H9 (cell line): ENCODE measurements around the gene TMPRSS6. TPM values are rescaled to one million over a fixed set of nuclear protein-coding genes. Genes with fewer than 3 reads are reported as not detected.

Experiments used
- DNase-seq: peaks from one replicate; pipeline ENCODE4 v3.0.0-alpha.2; 2017
- H2AFZ ChIP-seq: one replicate; pipeline ENCODE4 v1.6.1; 2013; ENCODE audit warnings: mild to moderate bottlenecking, low read length, control low read depth, moderate library complexity
- H2AK5ac ChIP-seq: 2 replicates; pipeline ENCODE4 v1.6.1; 2013; ENCODE audit warnings: low read length, control low read depth, mixed read lengths; ENCODE audit not compliant: insufficient read length
- H2BK120ac ChIP-seq: one replicate; pipeline ENCODE4 v1.6.1; 2013; ENCODE audit warnings: low read depth, mild to moderate bottlenecking, low read length, control low read depth, inconsistent platforms; ENCODE audit not compliant: poor library complexity, severe bottlenecking
- H2BK12ac ChIP-seq: 2 replicates; pipeline ENCODE4 v1.6.1; 2013; ENCODE audit warnings: low read length, control low read depth, mixed read lengths, low read depth; ENCODE audit not compliant: insufficient read length
- H2BK15ac ChIP-seq: 2 replicates; pipeline ENCODE4 v1.6.1; 2013; ENCODE audit warnings: low read depth, low read length, control low read depth
- H2BK20ac ChIP-seq: one replicate; pipeline ENCODE4 v1.6.1; 2013; ENCODE audit warnings: low read depth, mild to moderate bottlenecking, low read length, control low read depth, inconsistent platforms; ENCODE audit not compliant: poor library complexity, severe bottlenecking
- H2BK5ac ChIP-seq: 2 replicates; pipeline ENCODE4 v1.6.1; 2013; ENCODE audit warnings: low read length, control low read depth, mixed read lengths; ENCODE audit not compliant: insufficient read length
- H3K14ac ChIP-seq: 2 replicates; pipeline ENCODE4 v1.6.1; 2013; ENCODE audit warnings: low read length, control low read depth; ENCODE audit not compliant: insufficient read depth
- H3K18ac ChIP-seq: 2 replicates; pipeline ENCODE4 v1.6.1; 2013; ENCODE audit warnings: low read depth, mild to moderate bottlenecking, mixed read lengths, low read length, control low read depth; ENCODE audit not compliant: insufficient read length
- H3K23ac ChIP-seq: 2 replicates; pipeline ENCODE4 v1.6.1; 2013; ENCODE audit warnings: low read length, control low read depth, mixed read lengths, low read depth; ENCODE audit not compliant: insufficient read length
- H3K23me2 ChIP-seq: 2 replicates; pipeline ENCODE4 v1.6.1; 2013; ENCODE audit warnings: low read depth, mild to moderate bottlenecking, mixed read lengths, low read length, control low read depth; ENCODE audit not compliant: insufficient read length, poor library complexity, severe bottlenecking
- H3K27ac ChIP-seq: 2 replicates; pipeline ENCODE4 v1.5.1; 2013; ENCODE audit warnings: low read length, control low read depth, mixed read lengths, low read depth; ENCODE audit not compliant: insufficient read length
- H3K27me3 ChIP-seq: 2 replicates; pipeline ENCODE4 v1.6.1; 2013; ENCODE audit warnings: low read length, control low read depth, inconsistent platforms; ENCODE audit not compliant: insufficient read depth
- H3K4ac ChIP-seq: 2 replicates; pipeline ENCODE4 v1.6.1; 2013; ENCODE audit warnings: low read depth, mild to moderate bottlenecking, control low read depth, inconsistent platforms, low read length, moderate library complexity
- H3K4me1 ChIP-seq: 2 replicates; pipeline ENCODE4 v1.6.1; 2013; ENCODE audit warnings: low read length, control low read depth, inconsistent platforms; ENCODE audit not compliant: insufficient read depth
- H3K4me2 ChIP-seq: 2 replicates; pipeline ENCODE4 v1.6.1; 2013; ENCODE audit warnings: low read length, control low read depth, mixed read lengths; ENCODE audit not compliant: insufficient read length, insufficient read depth
- H3K56ac ChIP-seq: 2 replicates; pipeline ENCODE4 v1.6.1; 2013; ENCODE audit warnings: low read depth, mild to moderate bottlenecking, mixed read lengths, low read length, control low read depth; ENCODE audit not compliant: insufficient read length
- H3K79me1 ChIP-seq: 2 replicates; pipeline ENCODE4 v1.6.1; 2013; ENCODE audit warnings: low read depth, mild to moderate bottlenecking, moderate library complexity, low read length, control low read depth, inconsistent platforms; ENCODE audit not compliant: insufficient read depth, poor library complexity, severe bottlenecking
- H3K79me2 ChIP-seq: 2 replicates; pipeline ENCODE4 v1.6.1; 2013; ENCODE audit warnings: low read length, control low read depth, inconsistent platforms; ENCODE audit not compliant: insufficient read depth
- H3K9ac ChIP-seq: 2 replicates; pipeline ENCODE4 v1.6.1; 2013; ENCODE audit warnings: low read length, control low read depth, mixed read lengths; ENCODE audit not compliant: insufficient read length; ENCODE audit errors: extremely low read depth
- H3K9me3 ChIP-seq: one replicate; pipeline ENCODE4 v1.6.1; 2013; ENCODE audit warnings: low read depth, low read length, inconsistent platforms; ENCODE audit not compliant: control insufficient read depth
- H3T11ph ChIP-seq: one replicate; pipeline ENCODE4 v1.6.1; 2013; ENCODE audit warnings: mild to moderate bottlenecking, low read length, control low read depth, inconsistent platforms
- H4K20me1 ChIP-seq: one replicate; pipeline ENCODE4 v1.6.1; 2013; ENCODE audit not compliant: control insufficient read depth, insufficient read length, insufficient read depth
- H4K5ac ChIP-seq: 2 replicates; pipeline ENCODE4 v1.6.1; 2013; ENCODE audit warnings: low read depth, mild to moderate bottlenecking, mixed read lengths, low read length, control low read depth; ENCODE audit not compliant: insufficient read length
- H4K8ac ChIP-seq: replicated peaks from 2 replicates; pipeline ENCODE4 v1.6.1; 2013; ENCODE audit warnings: low read length, control low read depth, mixed read lengths, low read depth; ENCODE audit not compliant: insufficient read length
- H4K91ac ChIP-seq: 2 replicates; pipeline ENCODE4 v1.6.1; 2013; ENCODE audit warnings: low read depth, mild to moderate bottlenecking, moderate library complexity, mixed read lengths, low read length, control low read depth; ENCODE audit not compliant: insufficient read length
- H3K27ac Mint-ChIP-seq, 3 experiments: 2 replicates in 2 of 3; 3 replicates in 1 of 3; pipeline ENCODE4 v1.8.0; 2020 to 2021; ENCODE audit warnings: mixed read lengths in 3 of 3, mild to moderate bottlenecking in 1 of 3, moderate library complexity in 1 of 3
- H3K27me3 Mint-ChIP-seq: 2 replicates; pipeline ENCODE4 v1.8.0; 2021; ENCODE audit warnings: low read depth, mild to moderate bottlenecking, moderate library complexity, mixed read lengths
- H3K36me3 Mint-ChIP-seq, 3 experiments: 2 replicates in 2 of 3; 3 replicates in 1 of 3; pipeline ENCODE4 v1.8.0; 2020 to 2021; ENCODE audit warnings: low read depth in 3 of 3, mixed read lengths in 3 of 3; ENCODE audit not compliant: insufficient read depth in 1 of 3
- H3K4me1 Mint-ChIP-seq, 2 experiments: 2 replicates each; pipeline ENCODE4 v1.8.0; 2020; ENCODE audit warnings: mixed read lengths in 2 of 2
- H3K4me3 Mint-ChIP-seq, 2 experiments: 2 replicates in 1 of 2; 3 replicates in 1 of 2; pipeline ENCODE4 v1.8.0; 2020 to 2021; ENCODE audit warnings: mild to moderate bottlenecking in 2 of 2, mixed read lengths in 2 of 2, moderate library complexity in 1 of 2
- H3K9me3 Mint-ChIP-seq, 2 experiments: 2 replicates in 1 of 2; 3 replicates in 1 of 2; pipeline ENCODE4 v1.8.0; 2020; ENCODE audit warnings: mild to moderate bottlenecking in 2 of 2, mixed read lengths in 2 of 2, moderate library complexity in 1 of 2
- WGBS: extraction: QIAGEN DNeasy Blood & Tissue Kit; methylation state at CpG from one replicate; pipeline ENCODE4 v1.1.7; 2013; ENCODE audit warnings: missing lambda C conversion rate, low lambda C conversion rate, mixed read lengths; ENCODE audit not compliant: insufficient read length; ENCODE audit errors: extremely low coverage; 5-methylcytosine and 5-hydroxymethylcytosine counted together
- total RNA-seq: library from RNA; stranded (reverse); gene quantifications from 2 replicates; pipeline ENCODE4 v1.2.1, GENCODE V29; 2021
- TF ChIP-seq, protein P1 (sequence below): fragments of 200-600 bp; sonication (generic); conservative IDR thresholded peaks from 3 replicates; pipeline ENCODE4 v1.8.0; 2021; ENCODE audit warnings: antibody characterized with exemption, mild to moderate bottlenecking

Gene TMPRSS6
- total RNA-seq, 1 experiment from 2014 or later, result not detected

DNA sequence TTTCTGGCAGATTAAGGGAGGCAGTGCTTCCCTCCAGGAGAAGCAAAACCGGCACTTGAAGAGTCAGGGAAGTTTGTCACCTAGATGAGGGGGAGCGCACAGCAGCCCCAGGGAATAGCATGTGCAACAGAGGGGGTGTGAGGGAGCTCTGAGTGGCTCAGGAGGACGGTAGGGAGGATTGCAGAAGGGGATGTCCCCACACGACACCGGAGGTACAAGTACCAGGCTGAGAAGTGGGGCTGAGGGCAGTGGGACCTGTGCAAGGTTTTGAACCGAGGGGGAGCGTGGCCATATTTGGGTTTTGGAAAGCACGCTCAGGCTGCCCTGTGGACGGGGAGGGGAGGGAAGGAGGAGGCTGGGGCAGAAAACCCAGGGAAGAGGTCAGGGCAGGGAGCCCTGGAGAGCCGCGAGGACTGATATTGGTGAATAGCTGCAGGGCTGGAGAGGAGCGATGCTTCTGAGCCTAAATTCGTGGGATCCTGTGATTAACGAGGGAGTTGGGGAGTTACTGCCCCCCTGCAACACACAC lies 17.9 kb upstream of the TMPRSS6 start:
- no peaks in the 10 kb centered on the region for H3K9me3 Mint-ChIP-seq
- Histone ChIP-seq H4K8ac (no peak overlapping the region), H2BK15ac (no peak overlapping the region), H3K4ac (no peak overlapping the region), H3K4me2 (no peak overlapping the region), H3K23me2 (no peaks in the 10 kb centered on the region), H3K27ac (no peak overlapping the region), H3K56ac (no peak overlapping the region), H4K5ac (no peak overlapping the region), H3K79me1 (no peaks in the 10 kb centered on the region), H3T11ph (no peak overlapping the region), H3K9ac (no peak overlapping the region), H4K20me1 (no peaks in the 10 kb centered on the region), H2BK120ac (no peak overlapping the region), H2BK20ac (no peak overlapping the region), H3K14ac (no peak overlapping the region), H2BK12ac (no peak overlapping the region), H3K4me1 (no peaks in the 10 kb centered on the region), H2AFZ (no peak overlapping the region), H3K18ac (no peak overlapping the region), H3K27me3 (no peaks in the 10 kb centered on the region), H2BK5ac (no peak overlapping the region), H3K23ac (no peak overlapping the region), H2AK5ac (no peak overlapping the region), H3K79me2 (no peaks in the 10 kb centered on the region), H4K91ac (no peak overlapping the region), H3K9me3 (no peaks in the 10 kb centered on the region)
- TF ChIP-seq, protein P1, sequence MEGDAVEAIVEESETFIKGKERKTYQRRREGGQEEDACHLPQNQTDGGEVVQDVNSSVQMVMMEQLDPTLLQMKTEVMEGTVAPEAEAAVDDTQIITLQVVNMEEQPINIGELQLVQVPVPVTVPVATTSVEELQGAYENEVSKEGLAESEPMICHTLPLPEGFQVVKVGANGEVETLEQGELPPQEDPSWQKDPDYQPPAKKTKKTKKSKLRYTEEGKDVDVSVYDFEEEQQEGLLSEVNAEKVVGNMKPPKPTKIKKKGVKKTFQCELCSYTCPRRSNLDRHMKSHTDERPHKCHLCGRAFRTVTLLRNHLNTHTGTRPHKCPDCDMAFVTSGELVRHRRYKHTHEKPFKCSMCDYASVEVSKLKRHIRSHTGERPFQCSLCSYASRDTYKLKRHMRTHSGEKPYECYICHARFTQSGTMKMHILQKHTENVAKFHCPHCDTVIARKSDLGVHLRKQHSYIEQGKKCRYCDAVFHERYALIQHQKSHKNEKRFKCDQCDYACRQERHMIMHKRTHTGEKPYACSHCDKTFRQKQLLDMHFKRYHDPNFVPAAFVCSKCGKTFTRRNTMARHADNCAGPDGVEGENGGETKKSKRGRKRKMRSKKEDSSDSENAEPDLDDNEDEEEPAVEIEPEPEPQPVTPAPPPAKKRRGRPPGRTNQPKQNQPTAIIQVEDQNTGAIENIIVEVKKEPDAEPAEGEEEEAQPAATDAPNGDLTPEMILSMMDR, result no peak
- peak overlapping the region in 1 of 3 experiments; percentile 87; a peak in 1 of 7 replicates for H3K27ac Mint-ChIP-seq
- no peak overlapping the region; a peak in 1 of 5 replicates for H3K4me3 Mint-ChIP-seq
- DNase-seq, result no peak
- no peaks in the 10 kb centered on the region for H3K36me3 Mint-ChIP-seq
- H3K4me1 Mint-ChIP-seq, result peaks cover 9 to 34% of the 10 kb centered on the region in 2 experiments; a peak in 3 of 4 replicates
- WGBS, result no CpG with 5 or more reads among the region's 14 CpGs
- peaks cover 11% of the 10 kb centered on the region for H3K27me3 Mint-ChIP-seq
